HCT116 (cell line): ENCODE data around the gene BTNL2. TPM values are rescaled to one million over a fixed set of nuclear protein-coding genes. Genes with fewer than 3 reads are reported as not detected.

Source experiments
- ATAC-seq: fragments of 200-7000 bp; cut with Tn5 transposase; 2 replicates; pipeline ENCODE4 v1.9.1; 2020; ENCODE audit warnings: mild to moderate bottlenecking, moderate library complexity
- BruUV-seq: library from RNA; stranded (reverse); fragments of 400-500 nt; replicated peaks from 2 replicates; lab custom pipeline; 2021; lab: Mats Ljungman, UMichigan
- CTCF ChIA-PET: fragments of 300-600 bp; sonication (Branson Sonifier 250); formaldehyde crosslinking; loops from one replicate; lab custom pipeline; 2021; ENCODE audit warnings: antibody characterized with exemption; lab: Charles Lee
- POLR2A ChIA-PET: fragments of 300-600, 350-600 bp; sonication (Branson Sonifier 250); formaldehyde crosslinking; loops from one replicate; lab custom pipeline; 2021; ENCODE audit warnings: antibody characterized with exemption; lab: Charles Lee
- RAD21 ChIA-PET, 2 experiments: fragments of 300-600 bp; sonication (Branson Sonifier 250); formaldehyde crosslinking; loops; one replicate each; lab custom pipeline; 2023; ENCODE audit warnings: low total read pairs in 2 of 2; ENCODE audit not compliant: uncharacterized antibody in 2 of 2, unreplicated experiment in 2 of 2, low non-redundant PET in 1 of 2; lab: Charles Lee
- DNase-seq: peaks from one replicate; pipeline ENCODE4 v3.0.0-alpha.2; 2010; ENCODE audit warnings: low read depth, low spot score
- H2AFZ ChIP-seq: fragments of 200-600 bp; shearing (Covaris generic), sonication (generic); 2 replicates; pipeline ENCODE4 v1.6.1; 2017; ENCODE audit warnings: low read depth, mixed run types, mixed read lengths, antibody characterized with exemption, low read length; ENCODE audit not compliant: poor library complexity, severe bottlenecking
- H3K27ac ChIP-seq: 2 replicates; pipeline ENCODE4 v1.5.1; 2012; ENCODE audit warnings: low read depth, low read length
- H3K27me3 ChIP-seq: fragments of 200-600 bp; sonication (generic); 2 replicates; pipeline ENCODE4 v1.6.1; 2016; ENCODE audit warnings: mixed run types, low read length, mixed read lengths; ENCODE audit not compliant: insufficient read depth
- H3K36me3 ChIP-seq, 2 experiments: fragments of 200-500 bp in 1 of 2; fragments of 200-600 bp in 1 of 2; sonication (Bioruptor generic) in 1 of 2; sonication (generic) in 1 of 2; 2 replicates each; pipeline versions ENCODE4 v1.5.1 to v1.6.1; 2014 to 2016; ENCODE audit warnings: low read length in 2 of 2, inconsistent platforms in 1 of 2, mixed read lengths in 1 of 2, mixed run types in 1 of 2; ENCODE audit not compliant: insufficient read depth in 2 of 2, control insufficient read depth in 1 of 2
- H3K4me1 ChIP-seq, 2 experiments: fragments of 200-600 bp in 1 of 2; sonication (generic) in 1 of 2; 2 replicates each; pipeline versions ENCODE4 v1.5.1 to v1.6.1; 2012 to 2017; ENCODE audit warnings: low read length in 2 of 2, inconsistent platforms in 1 of 2, mild to moderate bottlenecking in 1 of 2, mixed read lengths in 1 of 2, mixed run types in 1 of 2, moderate library complexity in 1 of 2; ENCODE audit not compliant: insufficient read depth in 2 of 2, control insufficient read depth in 1 of 2
- H3K4me2 ChIP-seq: fragments of 200-600 bp; sonication (generic); 2 replicates; pipeline ENCODE4 v1.6.1; 2017; ENCODE audit warnings: mixed run types, low read length, mixed read lengths
- H3K4me3 ChIP-seq, 2 experiments: fragments of 200-600 bp in 1 of 2; sonication (generic) in 1 of 2; replicated peaks in 1 of 2; 2 replicates each; pipeline ENCODE4 v1.5.1; 2011 to 2016; ENCODE audit warnings: low read length in 2 of 2, control low read depth in 1 of 2, low read depth in 1 of 2, mild to moderate bottlenecking in 1 of 2, mixed read lengths in 1 of 2, mixed run types in 1 of 2
- H3K79me2 ChIP-seq: fragments of 200-600 bp; sonication (generic); 2 replicates; pipeline ENCODE4 v1.6.1; 2017; ENCODE audit warnings: mild to moderate bottlenecking, mixed run types, low read length, moderate library complexity, mixed read lengths; ENCODE audit not compliant: insufficient read depth
- H3K9ac ChIP-seq: fragments of 200-600 bp; sonication (generic); 2 replicates; pipeline ENCODE4 v1.6.1; 2016; ENCODE audit warnings: low read length, mixed read lengths
- H3K9me2 ChIP-seq: fragments of 200-600 bp; sonication (generic), shearing (Covaris generic); 2 replicates; pipeline ENCODE4 v1.6.1; 2017; ENCODE audit warnings: mixed run types, mild to moderate bottlenecking, moderate library complexity; ENCODE audit not compliant: insufficient read depth
- H3K9me3 ChIP-seq, 2 experiments: fragments of 200-500 bp in 1 of 2; fragments of 200-600 bp in 1 of 2; sonication (Bioruptor generic) in 1 of 2; sonication (generic) in 1 of 2; 2 replicates each; pipeline ENCODE4 v1.6.1; 2014 to 2017; ENCODE audit warnings: low read length in 2 of 2, mixed read lengths in 2 of 2, inconsistent platforms in 1 of 2, low read depth in 1 of 2, mild to moderate bottlenecking in 1 of 2, mixed run types in 1 of 2, moderate library complexity in 1 of 2; ENCODE audit not compliant: control insufficient read depth in 1 of 2, insufficient read depth in 1 of 2
- H4K20me1 ChIP-seq: fragments of 200-600 bp; sonication (generic), shearing (Covaris generic); 2 replicates; pipeline ENCODE4 v1.6.1; 2017; ENCODE audit warnings: mixed run types, mild to moderate bottlenecking, moderate library complexity; ENCODE audit not compliant: insufficient read depth
- CBX3 ChIP-seq: IDR thresholded peaks from 2 replicates; pipeline ENCODE4 v1.6.1; 2012; ENCODE audit warnings: low read depth
- EZH2 ChIP-seq: fragments of 200-600 bp; sonication (generic); IDR thresholded peaks from 2 replicates; pipeline ENCODE4 v1.6.1; 2017; ENCODE audit warnings: antibody characterized with exemption, mixed run types
- POLR2A ChIP-seq: IDR thresholded peaks from 2 replicates; pipeline ENCODE4 v1.7.0; 2011; ENCODE audit warnings: borderline replicate concordance; ENCODE audit not compliant: insufficient read depth, insufficient read length; ENCODE audit errors: extremely low read depth
- POLR2AphosphoS5 ChIP-seq: IDR thresholded peaks from 2 replicates; pipeline ENCODE4 v1.6.1; 2011; ENCODE audit warnings: mild to moderate bottlenecking, low read depth, low read length, moderate library complexity
- RAD21 ChIP-seq: IDR thresholded peaks from 2 replicates; pipeline ENCODE4 v1.6.1; 2012; ENCODE audit warnings: low read depth, mild to moderate bottlenecking
- SIN3A ChIP-seq: IDR thresholded peaks from 2 replicates; pipeline ENCODE4 v1.6.1; 2012; ENCODE audit warnings: low read depth
- SP1 ChIP-seq: IDR thresholded peaks from 2 replicates; pipeline ENCODE4 v1.6.1; 2012; ENCODE audit warnings: low read depth
- SRF ChIP-seq: IDR thresholded peaks from 2 replicates; pipeline ENCODE4 v1.6.1; 2012; ENCODE audit warnings: low read depth
- TCF7L2 ChIP-seq: IDR thresholded peaks from 2 replicates; pipeline ENCODE4 v1.7.0; 2011; ENCODE audit warnings: borderline replicate concordance, inconsistent platforms; ENCODE audit not compliant: insufficient read depth, insufficient read length; ENCODE audit errors: extremely low read depth
- intact Hi-C: fragments of 100-400 bp; cut with micrococcal nuclease; formaldehyde crosslinking; loops from 2 replicates; pipeline ENCODE4 v1.10.0; 2022
- total RNA-seq: library from RNA; stranded (reverse); gene quantifications from one replicate; pipeline ENCODE4 v1.2.1, GENCODE V29; 2021; ENCODE audit not compliant: unreplicated experiment
- TF ChIP-seq, protein P1 (sequence below): IDR thresholded peaks from 2 replicates; pipeline ENCODE4 v1.6.1; 2012; ENCODE audit warnings: low read depth
- TF ChIP-seq, protein P2 (sequence below): IDR thresholded peaks from 2 replicates; pipeline ENCODE4 v1.6.1; 2012
- TF ChIP-seq, protein P3 (sequence below): IDR thresholded peaks from 2 replicates; pipeline ENCODE4 v1.6.1; 2012
- TF ChIP-seq, protein P4 (sequence below): IDR thresholded peaks from 2 replicates; pipeline ENCODE4 v1.6.1; 2011; ENCODE audit warnings: mild to moderate bottlenecking, low read length, moderate library complexity; ENCODE audit not compliant: insufficient replicate concordance; ENCODE audit errors: extremely low read depth

The BTNL2 gene
- total RNA-seq, 1 experiment from 2014 or later: not detected

DNA sequence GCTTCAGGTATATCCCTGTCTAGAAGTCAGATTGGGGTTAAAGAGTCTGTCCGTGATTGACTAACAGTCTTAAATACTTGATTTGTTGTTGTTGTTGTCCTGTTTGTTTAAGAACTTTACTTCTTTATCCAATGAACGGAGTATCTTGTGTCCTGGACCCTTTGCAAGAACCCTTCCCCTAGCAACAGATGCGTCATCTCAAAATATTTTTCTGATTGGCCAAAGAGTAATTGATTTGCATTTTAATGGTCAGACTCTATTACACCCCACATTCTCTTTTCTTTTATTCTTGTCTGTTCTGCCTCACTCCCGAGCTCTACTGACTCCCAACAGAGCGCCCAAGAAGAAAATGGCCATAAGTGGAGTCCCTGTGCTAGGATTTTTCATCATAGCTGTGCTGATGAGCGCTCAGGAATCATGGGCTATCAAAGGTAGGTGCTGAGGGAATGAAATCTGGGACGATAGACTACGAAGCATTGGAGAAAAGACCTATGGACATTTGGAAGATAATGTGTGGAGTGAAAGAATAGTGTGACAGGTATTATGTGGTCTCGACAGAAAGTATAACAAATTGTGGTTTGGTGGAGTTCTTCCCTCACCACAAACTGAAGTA lies 32.7 kb upstream of the BTNL2 start, which contains the start of gene HLA-DRA:
HLA-DRA (plus strand) TSS at position 286 of the 613 bp plus-strand sequence; CDS start at position 350, 64 bp downstream.
- peak; percentile 97 for ATAC-seq
- ChIA-PET CTCF (interaction anchor here (0.6 to 1.7 kb wide), 5 partner anchors 185 to 346 kb away, joined by 3 to 6 read pairs (median 4); no protein-coding TSS in a partner anchor), RAD21 (no interaction called here), POLR2A (interaction anchor here (1.1 kb wide), 1 partner anchor 532 kb away, joined by 3 read pairs; no protein-coding TSS in a partner anchor)
- intact Hi-C loops: no loop called here
- H3K36me3 ChIP-seq: no peaks in the 10 kb centered on the region
- no TSS peak for BruUV-seq
- H3K27me3 ChIP-seq: no peaks in the 10 kb centered on the region
- peak within 1 kb of the TSS; percentile 99 for H2AFZ ChIP-seq
- H3K4me2 ChIP-seq: peak within 1 kb of the TSS; percentile 74
- H3K9ac ChIP-seq: no peak within 1 kb of the TSS; the same call in 1 of the 2 replicates
- no peaks in the 10 kb centered on the region; the same call in 1 of the 2 replicates for H3K9me2 ChIP-seq
- H3K79me2 ChIP-seq: no peaks in the 10 kb centered on the region
- no peaks in the 10 kb centered on the region for H4K20me1 ChIP-seq
- H3K4me1 ChIP-seq: peaks cover 0 to 4% of the 10 kb centered on the region in 2 experiments; a peak in 2 of 4 replicates
- H3K4me3 ChIP-seq: peak within 1 kb of the TSS; percentile 32 to 50
- DNase-seq: peak; percentile 72
- peak; percentile 74 for TF ChIP-seq SP1
- TF ChIP-seq POLR2A: no peak
- TF ChIP-seq, all 23 proteins: peak for 1
- Histone ChIP-seq H3K9me3 (no peaks in the 10 kb centered on the region), H3K27ac (no peak within 1 kb of the TSS)

DNA sequence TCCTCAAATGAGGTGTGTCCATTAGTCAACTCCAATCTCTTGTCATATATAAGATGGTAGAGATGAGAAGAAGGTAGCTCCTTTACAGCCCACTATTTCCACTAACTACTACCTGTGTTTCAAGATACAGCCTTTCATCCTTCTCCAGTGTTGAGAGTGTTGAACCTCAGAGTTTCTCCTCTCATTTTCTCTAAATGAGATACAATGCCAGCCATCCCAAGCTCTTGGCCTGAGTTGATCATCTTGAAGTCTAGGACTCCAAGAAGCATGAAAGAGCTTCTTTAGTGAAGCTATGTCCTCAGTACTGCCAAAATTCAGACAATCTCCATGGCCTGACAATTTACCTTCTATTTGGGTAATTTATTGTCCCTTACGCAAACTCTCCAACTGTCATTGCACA lies 32.2 kb upstream of the BTNL2 start:
- ChIA-PET POLR2A (interaction anchor here (1.1 kb wide), 1 partner anchor 533 kb away, joined by 3 read pairs; no protein-coding TSS in a partner anchor), CTCF (interaction anchor here (0.6 to 1.7 kb wide), 5 partner anchors 185 to 347 kb away, joined by 3 to 6 read pairs (median 4); no protein-coding TSS in a partner anchor)
- TF ChIP-seq EZH2 (no peak), RAD21 (no peak), TCF7L2 (no peak), SRF (no peak), CBX3 (no peak), POLR2AphosphoS5 (no peak), SIN3A (no peak)
- TF ChIP-seq, protein P1, sequence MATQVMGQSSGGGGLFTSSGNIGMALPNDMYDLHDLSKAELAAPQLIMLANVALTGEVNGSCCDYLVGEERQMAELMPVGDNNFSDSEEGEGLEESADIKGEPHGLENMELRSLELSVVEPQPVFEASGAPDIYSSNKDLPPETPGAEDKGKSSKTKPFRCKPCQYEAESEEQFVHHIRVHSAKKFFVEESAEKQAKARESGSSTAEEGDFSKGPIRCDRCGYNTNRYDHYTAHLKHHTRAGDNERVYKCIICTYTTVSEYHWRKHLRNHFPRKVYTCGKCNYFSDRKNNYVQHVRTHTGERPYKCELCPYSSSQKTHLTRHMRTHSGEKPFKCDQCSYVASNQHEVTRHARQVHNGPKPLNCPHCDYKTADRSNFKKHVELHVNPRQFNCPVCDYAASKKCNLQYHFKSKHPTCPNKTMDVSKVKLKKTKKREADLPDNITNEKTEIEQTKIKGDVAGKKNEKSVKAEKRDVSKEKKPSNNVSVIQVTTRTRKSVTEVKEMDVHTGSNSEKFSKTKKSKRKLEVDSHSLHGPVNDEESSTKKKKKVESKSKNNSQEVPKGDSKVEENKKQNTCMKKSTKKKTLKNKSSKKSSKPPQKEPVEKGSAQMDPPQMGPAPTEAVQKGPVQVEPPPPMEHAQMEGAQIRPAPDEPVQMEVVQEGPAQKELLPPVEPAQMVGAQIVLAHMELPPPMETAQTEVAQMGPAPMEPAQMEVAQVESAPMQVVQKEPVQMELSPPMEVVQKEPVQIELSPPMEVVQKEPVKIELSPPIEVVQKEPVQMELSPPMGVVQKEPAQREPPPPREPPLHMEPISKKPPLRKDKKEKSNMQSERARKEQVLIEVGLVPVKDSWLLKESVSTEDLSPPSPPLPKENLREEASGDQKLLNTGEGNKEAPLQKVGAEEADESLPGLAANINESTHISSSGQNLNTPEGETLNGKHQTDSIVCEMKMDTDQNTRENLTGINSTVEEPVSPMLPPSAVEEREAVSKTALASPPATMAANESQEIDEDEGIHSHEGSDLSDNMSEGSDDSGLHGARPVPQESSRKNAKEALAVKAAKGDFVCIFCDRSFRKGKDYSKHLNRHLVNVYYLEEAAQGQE: no peak
- TF ChIP-seq, protein P2, sequence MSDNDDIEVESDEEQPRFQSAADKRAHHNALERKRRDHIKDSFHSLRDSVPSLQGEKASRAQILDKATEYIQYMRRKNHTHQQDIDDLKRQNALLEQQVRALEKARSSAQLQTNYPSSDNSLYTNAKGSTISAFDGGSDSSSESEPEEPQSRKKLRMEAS: no peak
- TF ChIP-seq, protein P3, sequence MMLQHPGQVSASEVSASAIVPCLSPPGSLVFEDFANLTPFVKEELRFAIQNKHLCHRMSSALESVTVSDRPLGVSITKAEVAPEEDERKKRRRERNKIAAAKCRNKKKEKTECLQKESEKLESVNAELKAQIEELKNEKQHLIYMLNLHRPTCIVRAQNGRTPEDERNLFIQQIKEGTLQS: no peak
- TF ChIP-seq, protein P4, sequence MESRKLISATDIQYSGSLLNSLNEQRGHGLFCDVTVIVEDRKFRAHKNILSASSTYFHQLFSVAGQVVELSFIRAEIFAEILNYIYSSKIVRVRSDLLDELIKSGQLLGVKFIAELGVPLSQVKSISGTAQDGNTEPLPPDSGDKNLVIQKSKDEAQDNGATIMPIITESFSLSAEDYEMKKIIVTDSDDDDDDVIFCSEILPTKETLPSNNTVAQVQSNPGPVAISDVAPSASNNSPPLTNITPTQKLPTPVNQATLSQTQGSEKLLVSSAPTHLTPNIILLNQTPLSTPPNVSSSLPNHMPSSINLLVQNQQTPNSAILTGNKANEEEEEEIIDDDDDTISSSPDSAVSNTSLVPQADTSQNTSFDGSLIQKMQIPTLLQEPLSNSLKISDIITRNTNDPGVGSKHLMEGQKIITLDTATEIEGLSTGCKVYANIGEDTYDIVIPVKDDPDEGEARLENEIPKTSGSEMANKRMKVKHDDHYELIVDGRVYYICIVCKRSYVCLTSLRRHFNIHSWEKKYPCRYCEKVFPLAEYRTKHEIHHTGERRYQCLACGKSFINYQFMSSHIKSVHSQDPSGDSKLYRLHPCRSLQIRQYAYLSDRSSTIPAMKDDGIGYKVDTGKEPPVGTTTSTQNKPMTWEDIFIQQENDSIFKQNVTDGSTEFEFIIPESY: no peak

More for the DNA sequence above, 32.2 kb upstream of the BTNL2 start:
- no peaks in the 10 kb centered on the region for H3K9me3 ChIP-seq
- H3K9ac ChIP-seq: no peak overlapping the region
- no peak for ATAC-seq
- peaks cover 0 to 4% of the 10 kb centered on the region in 2 experiments; a peak in 2 of 4 replicates for H3K4me1 ChIP-seq
- H3K79me2 ChIP-seq: no peaks in the 10 kb centered on the region
- peak overlapping the region; percentile 99 for H2AFZ ChIP-seq
- no TSS peak for BruUV-seq
- H3K27ac ChIP-seq: no peak overlapping the region
- H3K4me2 ChIP-seq: peak overlapping the region; percentile 74
- RAD21 ChIA-PET: no interaction called here
- H3K4me3 ChIP-seq: no peak overlapping the region
- H4K20me1 ChIP-seq: no peaks in the 10 kb centered on the region
- H3K27me3 ChIP-seq: no peaks in the 10 kb centered on the region
- DNase-seq: no peak
- H3K36me3 ChIP-seq: no peaks in the 10 kb centered on the region
- no peaks in the 10 kb centered on the region for H3K9me2 ChIP-seq
- intact Hi-C loops: no loop called here
